OCI-LY7 (cell line): Measurements from ENCODE around the gene TSR1. TPM values are rescaled to one million over a fixed set of nuclear protein-coding genes. Genes with fewer than 3 reads are reported as not detected.

Experiments used
- BruUV-seq: library from RNA; stranded (reverse); fragments of 400-500 nt; replicated peaks from 2 replicates; lab custom pipeline; 2021; lab: Mats Ljungman, UMichigan
- CTCF ChIA-PET: fragments of 300-600 bp; sonication (Branson Sonifier 250); formaldehyde crosslinking; loops from one replicate; lab custom pipeline; 2022; ENCODE audit warnings: antibody characterized with exemption; ENCODE audit not compliant: unreplicated experiment; lab: Charles Lee
- POLR2A ChIA-PET: fragments of 300-600 bp; sonication (Branson Sonifier 250); formaldehyde crosslinking; loops from one replicate; lab custom pipeline; 2022; ENCODE audit warnings: antibody characterized with exemption; lab: Charles Lee
- DNase-seq: peaks from one replicate; pipeline ENCODE4 v3.0.0-alpha.2; 2015; ENCODE audit warnings: low spot score
- H2AFZ ChIP-seq: fragments of 200-600 bp; sonication (generic), shearing (Covaris generic); 2 replicates; pipeline ENCODE4 v1.6.1; 2014; ENCODE audit warnings: mild to moderate bottlenecking, antibody characterized with exemption, low read length, moderate library complexity
- H3K27ac ChIP-seq: fragments of 200-600 bp; sonication (generic); 2 replicates; pipeline ENCODE4 v1.5.1; 2014; ENCODE audit warnings: mixed run types, low read depth, mild to moderate bottlenecking, moderate library complexity, low read length, inconsistent platforms; ENCODE audit not compliant: poor library complexity, severe bottlenecking
- H3K36me3 ChIP-seq: fragments of 200-600 bp; sonication (generic); 2 replicates; pipeline ENCODE4 v1.6.1; 2014; ENCODE audit warnings: mild to moderate bottlenecking, antibody characterized with exemption, low read length, moderate library complexity, mixed read lengths; ENCODE audit not compliant: insufficient read depth
- H3K4me1 ChIP-seq: fragments of 200-600 bp; sonication (generic); 2 replicates; pipeline ENCODE4 v1.5.1; 2014; ENCODE audit warnings: mild to moderate bottlenecking, low read length; ENCODE audit not compliant: insufficient read depth, poor library complexity, severe bottlenecking
- H3K4me2 ChIP-seq: fragments of 200-600 bp; sonication (generic); 2 replicates; pipeline ENCODE4 v1.6.1; 2014; ENCODE audit warnings: mild to moderate bottlenecking, low read length
- H3K4me3 ChIP-seq: fragments of 200-600 bp; sonication (generic); 2 replicates; pipeline ENCODE4 v1.5.1; 2014; ENCODE audit warnings: mild to moderate bottlenecking, low read depth, low read length; ENCODE audit not compliant: poor library complexity, severe bottlenecking
- H3K79me2 ChIP-seq: fragments of 200-600 bp; sonication (generic); 2 replicates; pipeline ENCODE4 v1.6.1; 2016; ENCODE audit warnings: low read depth, mild to moderate bottlenecking, low read length, moderate library complexity, mixed read lengths; ENCODE audit not compliant: insufficient read depth
- H3K9me2 ChIP-seq: fragments of 200-600 bp; sonication (generic); 2 replicates; pipeline ENCODE4 v1.6.1; 2016; ENCODE audit warnings: mild to moderate bottlenecking, low read length, mixed read lengths; ENCODE audit not compliant: insufficient read depth
- H3K9me3 ChIP-seq: fragments of 200-600 bp; sonication (generic); 2 replicates; pipeline ENCODE4 v1.6.1; 2014; ENCODE audit warnings: mild to moderate bottlenecking, mixed run types, low read length, mixed read lengths
- H4K20me1 ChIP-seq: fragments of 200-600 bp; sonication (generic); 2 replicates; pipeline ENCODE4 v1.6.1; 2014; ENCODE audit warnings: mild to moderate bottlenecking, antibody characterized with exemption, low read length, moderate library complexity, mixed read lengths; ENCODE audit not compliant: insufficient read depth
- EZH2phosphoT487 ChIP-seq: fragments of 200-600 bp; sonication (generic); IDR thresholded peaks from 2 replicates; pipeline ENCODE4 v1.6.1; 2018; ENCODE audit warnings: low read depth, borderline replicate concordance, mild to moderate bottlenecking, mixed run types, antibody characterized with exemption, low read length, moderate library complexity, mixed read lengths
- intact Hi-C: fragments of 100-400 bp; cut with micrococcal nuclease; formaldehyde crosslinking; loops from one replicate; pipeline ENCODE4 v1.10.0; 2022; ENCODE audit not compliant: unreplicated experiment
- total RNA-seq, 2 experiments: library from RNA; depleted of rRNA in 1 of 2; stranded (reverse); fragments of >200 nt in 1 of 2; shearing (Covaris generic) in 1 of 2; gene quantifications; 2 replicates each; pipeline ENCODE4 v1.2.3, GENCODE V29; 2014 to 2022
- TF ChIP-seq, protein P1 (sequence below): fragments of 200-600 bp; sonication (generic); conservative IDR thresholded peaks from 2 replicates; pipeline ENCODE4 v1.5.1; 2014; ENCODE audit warnings: mild to moderate bottlenecking, antibody characterized with exemption, low read length, moderate library complexity, mixed read lengths

Gene TSR1
- total RNA-seq, 2 experiments from 2014 or later: 58.7 to 85.8 TPM

DNA sequence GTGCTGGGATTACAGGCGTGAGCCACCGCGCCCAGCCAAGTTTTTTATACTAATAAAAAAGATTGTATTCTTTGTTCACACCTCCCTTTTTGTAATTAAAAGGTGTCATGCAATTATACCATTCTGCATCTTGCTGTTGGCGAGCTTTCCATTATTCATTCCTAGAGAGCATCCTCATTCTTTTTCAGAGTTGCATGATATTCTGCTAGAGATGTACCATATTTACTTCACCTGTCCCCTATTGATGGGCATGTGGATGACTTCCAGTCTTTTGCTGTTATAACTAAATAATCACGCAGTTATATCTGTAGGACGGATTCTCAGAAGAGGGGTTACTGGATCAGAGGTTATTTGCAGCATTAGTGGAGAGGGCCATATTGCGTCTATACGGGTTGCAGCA lies 18.1 kb upstream of the TSR1 start:
- H4K20me1 ChIP-seq: no peaks in the 10 kb centered on the region
- no peaks in the 10 kb centered on the region for H3K9me3 ChIP-seq
- no peak for TF ChIP-seq EZH2phosphoT487
- TF ChIP-seq, protein P1, sequence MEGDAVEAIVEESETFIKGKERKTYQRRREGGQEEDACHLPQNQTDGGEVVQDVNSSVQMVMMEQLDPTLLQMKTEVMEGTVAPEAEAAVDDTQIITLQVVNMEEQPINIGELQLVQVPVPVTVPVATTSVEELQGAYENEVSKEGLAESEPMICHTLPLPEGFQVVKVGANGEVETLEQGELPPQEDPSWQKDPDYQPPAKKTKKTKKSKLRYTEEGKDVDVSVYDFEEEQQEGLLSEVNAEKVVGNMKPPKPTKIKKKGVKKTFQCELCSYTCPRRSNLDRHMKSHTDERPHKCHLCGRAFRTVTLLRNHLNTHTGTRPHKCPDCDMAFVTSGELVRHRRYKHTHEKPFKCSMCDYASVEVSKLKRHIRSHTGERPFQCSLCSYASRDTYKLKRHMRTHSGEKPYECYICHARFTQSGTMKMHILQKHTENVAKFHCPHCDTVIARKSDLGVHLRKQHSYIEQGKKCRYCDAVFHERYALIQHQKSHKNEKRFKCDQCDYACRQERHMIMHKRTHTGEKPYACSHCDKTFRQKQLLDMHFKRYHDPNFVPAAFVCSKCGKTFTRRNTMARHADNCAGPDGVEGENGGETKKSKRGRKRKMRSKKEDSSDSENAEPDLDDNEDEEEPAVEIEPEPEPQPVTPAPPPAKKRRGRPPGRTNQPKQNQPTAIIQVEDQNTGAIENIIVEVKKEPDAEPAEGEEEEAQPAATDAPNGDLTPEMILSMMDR: no peak
- BruUV-seq: no TSS peak
- H3K4me3 ChIP-seq: no peak overlapping the region
- no peak overlapping the region for H2AFZ ChIP-seq
- H3K36me3 ChIP-seq: no peaks in the 10 kb centered on the region
- CTCF ChIA-PET: no interaction called here
- no peaks in the 10 kb centered on the region for H3K9me2 ChIP-seq
- no peak overlapping the region for H3K27ac ChIP-seq
- intact Hi-C loops: no loop called here
- POLR2A ChIA-PET: interaction anchor here (0.6 kb wide), 1 partner anchor 50 kb away, joined by 3 read pairs; no protein-coding TSS in a partner anchor
- H3K4me1 ChIP-seq: peaks cover 10% of the 10 kb centered on the region
- DNase-seq: no peak
- no peak overlapping the region for H3K4me2 ChIP-seq
- no peaks in the 10 kb centered on the region for H3K79me2 ChIP-seq

DNA sequence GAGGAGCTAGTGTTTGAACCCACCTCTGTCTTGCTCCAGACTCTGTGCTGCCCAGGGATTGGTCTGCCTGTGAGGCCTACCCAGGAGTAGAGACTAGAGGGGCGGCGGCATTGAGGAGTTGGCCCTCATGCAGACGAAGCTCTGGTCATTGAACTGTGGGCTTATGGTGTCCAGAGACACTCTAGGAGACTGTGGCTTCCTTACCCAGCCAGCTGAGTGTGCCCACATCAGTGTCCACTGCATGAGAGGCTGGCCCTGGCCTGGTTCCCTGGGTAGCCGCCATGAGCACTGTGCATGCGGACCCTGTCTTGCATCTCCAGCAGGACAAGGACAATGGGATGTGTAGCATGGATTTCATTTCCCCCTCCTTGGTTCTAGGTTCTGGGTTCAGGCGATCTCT lies 15.0 kb upstream of the TSR1 start:
- Histone ChIP-seq H3K9me2 (no peaks in the 10 kb centered on the region), H3K9me3 (no peaks in the 10 kb centered on the region), H3K27ac (no peak overlapping the region), H4K20me1 (no peaks in the 10 kb centered on the region), H3K4me2 (no peak overlapping the region), H3K36me3 (no peaks in the 10 kb centered on the region), H2AFZ (no peak overlapping the region), H3K4me3 (no peak overlapping the region), H3K4me1 (peaks cover 10% of the 10 kb centered on the region), H3K79me2 (no peaks in the 10 kb centered on the region)
- TF ChIP-seq, protein P1: no peak
- TF ChIP-seq EZH2phosphoT487: no peak
- BruUV-seq: no TSS peak
- DNase-seq: no peak
- intact Hi-C loops: no loop called here
- ChIA-PET POLR2A (interaction anchor here (0.6 kb wide), 1 partner anchor 233 kb away, joined by 3 read pairs; no protein-coding TSS in a partner anchor), CTCF (no interaction called here)

DNA sequence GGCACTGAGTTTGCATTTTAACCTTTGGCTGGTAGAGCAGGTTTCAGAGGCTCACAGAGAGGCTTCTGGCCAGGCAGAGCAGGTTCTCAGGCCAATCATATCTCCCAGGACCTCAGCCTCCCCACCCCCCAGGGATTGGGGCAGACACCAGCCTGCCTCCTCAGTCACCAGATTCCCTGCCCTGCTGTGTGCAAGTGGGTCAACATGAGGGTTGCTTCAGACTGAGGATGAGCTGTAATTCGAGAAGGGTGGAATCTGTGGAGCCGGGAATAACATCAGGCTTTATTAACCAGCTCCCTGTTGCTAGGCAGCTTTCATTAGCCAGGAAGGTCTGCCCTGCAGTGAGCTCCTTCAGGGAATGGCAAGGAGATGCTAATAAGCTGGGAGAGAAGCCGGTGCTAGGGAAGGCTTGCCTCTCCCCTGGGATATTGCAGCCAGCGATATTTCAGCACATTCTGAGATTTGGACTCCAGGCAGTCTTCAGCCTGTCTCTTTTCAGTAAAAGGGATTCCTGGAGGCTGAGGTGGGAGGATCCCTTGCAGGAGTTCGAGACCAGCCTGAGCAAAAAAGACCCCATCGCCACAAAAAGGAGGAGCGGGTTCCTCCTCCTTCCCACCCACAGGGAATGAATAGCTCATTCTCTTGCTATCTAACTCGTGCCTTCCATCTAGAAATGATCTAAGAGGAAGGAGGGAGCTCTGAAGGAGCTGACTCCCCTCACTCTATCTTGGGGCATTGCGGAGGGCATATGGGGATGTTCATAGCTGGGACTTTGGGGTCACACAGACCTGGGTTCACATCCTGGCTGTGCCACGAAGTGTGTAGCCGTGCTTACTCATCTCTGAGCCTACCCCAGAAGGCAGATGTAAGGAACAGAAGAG lies 11.8 kb upstream of the TSR1 start:
- Histone ChIP-seq H3K79me2 (no peaks in the 10 kb centered on the region), H3K36me3 (no peaks in the 10 kb centered on the region), H3K9me2 (no peaks in the 10 kb centered on the region), H3K9me3 (no peaks in the 10 kb centered on the region), H2AFZ (no peak overlapping the region), H3K27ac (no peak overlapping the region), H4K20me1 (no peaks in the 10 kb centered on the region), H3K4me2 (no peak overlapping the region), H3K4me1 (peaks cover under 1% of the 10 kb centered on the region), H3K4me3 (no peak overlapping the region)
- ChIA-PET CTCF (interaction anchor here (0.6 kb wide), 1 partner anchor 547 kb away, joined by 3 read pairs; no protein-coding TSS in a partner anchor), POLR2A (interaction anchor here (0.6 to 1.9 kb wide), 5 partner anchors 10 to 515 kb away, joined by 3 to 7 read pairs (median 3); partner anchors contain the start of genes SGSM2 and TSR1)
- intact Hi-C loops: no loop called here
- no peak for DNase-seq
- TF ChIP-seq, protein P1: no peak
- no peak for TF ChIP-seq EZH2phosphoT487
- no TSS peak for BruUV-seq
